Activated naive CD4-positive, alpha-beta T cell treated with anti-CD3 and anti-CD28 coated beads, Interleukin-2, amount 50 U/mL, for 24 hours (primary cell): ENCODE data around the gene PEAK3.

Experiments
- H3K27ac Mint-ChIP-seq: one replicate; pipeline ENCODE4 v1.8.0; 2021; ENCODE audit warnings: mild to moderate bottlenecking, mixed read lengths
- H3K27me3 Mint-ChIP-seq: one replicate; pipeline ENCODE4 v1.8.0; 2021; ENCODE audit warnings: mixed read lengths
- H3K36me3 Mint-ChIP-seq: one replicate; pipeline ENCODE4 v1.8.0; 2021; ENCODE audit warnings: mixed read lengths
- H3K4me1 Mint-ChIP-seq: one replicate; pipeline ENCODE4 v1.8.0; 2021; ENCODE audit warnings: mixed read lengths
- H3K4me3 Mint-ChIP-seq: one replicate; pipeline ENCODE4 v1.8.0; 2021; ENCODE audit warnings: mild to moderate bottlenecking, mixed read lengths
- H3K9me3 Mint-ChIP-seq: one replicate; pipeline ENCODE4 v1.8.0; 2021; ENCODE audit warnings: mixed read lengths

Gene PEAK3

DNA sequence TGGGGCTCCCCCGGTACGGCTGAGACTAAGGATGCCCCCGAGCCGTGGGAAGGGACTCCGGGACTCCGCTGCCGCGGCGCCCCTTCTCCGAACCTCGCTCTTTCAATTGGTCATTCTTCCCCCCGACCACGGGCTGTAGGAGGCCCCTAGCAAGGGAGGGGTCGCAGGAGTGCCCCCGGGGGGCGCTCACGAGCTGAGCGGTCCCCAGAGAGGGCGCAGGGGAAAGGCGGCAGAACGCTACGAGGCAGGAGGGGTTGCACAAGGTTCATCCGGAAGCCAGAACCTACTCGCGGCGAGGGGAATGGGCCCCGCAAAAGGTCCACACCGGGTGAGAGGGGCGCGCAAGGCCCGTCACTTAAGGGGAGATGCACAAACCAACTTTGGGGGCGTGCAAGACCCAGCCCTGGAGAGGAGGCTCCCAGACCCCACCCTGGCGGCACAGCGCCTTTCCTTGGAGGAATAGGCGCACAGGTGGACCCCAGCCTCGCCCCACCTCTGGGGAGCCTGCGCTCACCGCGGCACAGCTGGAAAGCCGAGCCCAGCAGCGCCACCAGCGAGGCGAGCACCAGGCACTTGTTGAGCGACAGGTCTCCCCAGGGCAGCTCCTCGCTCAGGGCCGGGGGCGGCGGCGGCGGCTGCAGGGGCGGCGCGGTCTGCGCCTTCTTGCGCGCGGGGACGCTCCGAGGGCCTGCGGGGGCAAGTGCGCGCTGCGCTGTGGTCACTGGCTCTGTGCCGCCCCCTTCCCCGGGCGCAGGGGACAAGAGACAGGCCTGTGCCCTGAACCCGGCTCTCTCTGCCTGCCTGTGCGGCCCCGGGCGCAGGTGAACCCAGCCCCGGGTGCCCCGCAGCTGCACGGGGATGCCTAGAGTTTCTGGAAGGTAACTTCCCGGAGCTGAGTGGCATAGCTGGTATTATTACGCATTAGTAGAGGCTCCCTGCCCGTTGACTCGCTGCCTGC is 28.6 kb downstream of the PEAK3 start:
- no peaks in the 10 kb centered on the region for H3K9me3 Mint-ChIP-seq
- H3K4me1 Mint-ChIP-seq: peaks cover 15% of the 10 kb centered on the region
- H3K4me3 Mint-ChIP-seq: peak overlapping the region; percentile 74
- H3K27ac Mint-ChIP-seq: no peak overlapping the region
- no peaks in the 10 kb centered on the region for H3K27me3 Mint-ChIP-seq
- H3K36me3 Mint-ChIP-seq: no peaks in the 10 kb centered on the region

DNA sequence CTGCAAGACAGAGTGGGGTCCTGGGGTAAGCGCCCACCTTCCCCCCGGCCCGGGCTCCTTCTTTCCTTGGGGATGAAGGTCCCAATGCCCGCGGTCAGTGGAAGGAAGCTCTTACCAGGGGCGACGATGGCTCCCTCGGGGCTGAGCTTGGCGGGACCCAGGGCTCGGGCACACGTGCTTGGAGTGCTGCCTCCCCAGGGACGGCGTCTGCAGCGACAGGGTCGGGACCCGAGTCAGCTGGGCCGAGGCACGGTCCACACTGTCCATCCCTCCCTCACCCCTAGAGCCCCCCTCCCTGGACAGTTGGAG is 29.2 kb downstream of the PEAK3 start:
- Mint-ChIP-seq H3K27me3 (no peaks in the 10 kb centered on the region), H3K9me3 (no peaks in the 10 kb centered on the region), H3K36me3 (no peaks in the 10 kb centered on the region), H3K27ac (no peak overlapping the region), H3K4me3 (peak overlapping the region; percentile 74), H3K4me1 (peaks cover 9% of the 10 kb centered on the region)

DNA sequence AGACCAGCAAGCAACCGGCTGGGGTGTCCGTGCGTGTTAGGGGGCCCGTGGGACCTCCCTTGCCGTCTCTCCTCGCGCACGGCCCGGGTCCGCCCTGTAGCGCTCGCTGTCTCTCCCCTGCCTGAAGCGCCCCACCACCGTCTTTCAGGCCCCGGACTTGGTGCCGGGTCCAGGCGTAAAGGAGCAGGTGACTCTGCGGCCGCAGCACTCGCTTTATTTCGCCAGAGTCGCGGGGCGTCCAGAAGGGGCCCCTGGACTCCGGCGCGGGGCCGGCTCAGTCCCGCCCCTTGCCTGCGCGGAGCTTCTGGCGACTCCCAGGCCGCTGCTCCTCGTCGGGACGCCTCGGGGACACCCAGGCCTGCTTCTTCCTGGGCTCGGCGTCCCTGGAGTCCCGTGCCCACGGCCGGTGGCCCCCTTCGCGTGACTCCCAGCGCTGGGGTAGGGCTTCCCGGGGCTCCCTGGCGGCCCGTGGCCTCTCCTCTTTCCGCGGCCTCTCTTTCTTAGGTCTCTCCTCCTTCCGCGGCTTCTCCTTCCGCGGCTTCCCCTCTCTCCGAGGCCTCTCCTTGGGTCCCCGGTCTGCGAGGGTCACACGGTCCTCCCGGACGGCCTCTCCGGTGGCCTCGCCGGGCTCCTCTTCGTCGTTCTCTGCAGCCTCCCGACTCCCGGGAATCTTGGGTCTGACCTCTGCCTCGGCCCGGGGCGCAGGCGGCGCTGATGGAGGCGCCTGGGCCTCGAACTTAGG is 29.7 kb downstream of the PEAK3 start:
- H3K4me1 Mint-ChIP-seq: peaks cover 8% of the 10 kb centered on the region
- H3K9me3 Mint-ChIP-seq: no peaks in the 10 kb centered on the region
- no peaks in the 10 kb centered on the region for H3K36me3 Mint-ChIP-seq
- no peak overlapping the region for H3K27ac Mint-ChIP-seq
- peak overlapping the region; percentile 74 for H3K4me3 Mint-ChIP-seq
- no peaks in the 10 kb centered on the region for H3K27me3 Mint-ChIP-seq

DNA sequence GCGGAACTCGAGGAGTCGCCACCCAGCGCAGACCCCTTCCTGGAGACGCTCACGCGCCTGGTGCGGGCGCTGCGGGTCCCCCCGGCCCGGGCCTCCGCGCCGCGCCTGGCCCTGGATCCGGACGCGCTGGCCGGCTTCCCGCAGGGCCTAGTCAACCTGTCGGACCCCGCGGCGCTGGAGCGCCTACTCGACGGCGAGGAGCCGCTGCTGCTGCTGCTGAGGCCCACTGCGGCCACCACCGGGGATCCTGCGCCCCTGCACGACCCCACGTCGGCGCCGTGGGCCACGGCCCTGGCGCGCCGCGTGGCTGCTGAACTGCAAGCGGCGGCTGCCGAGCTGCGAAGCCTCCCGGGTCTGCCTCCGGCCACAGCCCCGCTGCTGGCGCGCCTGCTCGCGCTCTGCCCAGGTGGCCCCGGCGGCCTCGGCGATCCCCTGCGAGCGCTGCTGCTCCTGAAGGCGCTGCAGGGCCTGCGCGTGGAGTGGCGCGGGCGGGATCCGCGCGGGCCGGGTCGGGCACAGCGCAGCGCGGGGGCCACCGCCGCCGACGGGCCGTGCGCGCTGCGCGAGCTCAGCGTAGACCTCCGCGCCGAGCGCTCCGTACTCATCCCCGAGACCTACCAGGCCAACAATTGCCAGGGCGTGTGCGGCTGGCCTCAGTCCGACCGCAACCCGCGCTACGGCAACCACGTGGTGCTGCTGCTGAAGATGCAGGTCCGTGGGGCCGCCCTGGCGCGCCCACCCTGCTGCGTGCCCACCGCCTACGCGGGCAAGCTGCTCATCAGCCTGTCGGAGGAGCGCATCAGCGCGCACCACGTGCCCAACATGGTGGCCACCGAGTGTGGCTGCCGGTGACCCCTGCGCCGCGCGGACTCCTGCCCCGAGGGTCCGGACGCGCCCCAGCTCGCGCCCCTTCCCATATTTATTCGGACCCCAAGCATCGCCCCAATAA is 30.6 kb downstream of the PEAK3 start:
- Mint-ChIP-seq H3K4me1 (peaks cover 4% of the 10 kb centered on the region), H3K27ac (no peak overlapping the region), H3K27me3 (no peaks in the 10 kb centered on the region), H3K9me3 (no peaks in the 10 kb centered on the region), H3K4me3 (peak overlapping the region; percentile 71), H3K36me3 (no peaks in the 10 kb centered on the region)

- Mint-ChIP-seq H3K27me3 (no peaks in the 10 kb centered on the region), H3K27ac (no peak overlapping the region), H3K9me3 (no peaks in the 10 kb centered on the region), H3K4me1 (peaks cover 4% of the 10 kb centered on the region), H3K36me3 (no peaks in the 10 kb centered on the region), H3K4me3 (no peak overlapping the region)
Observed at GRCh38 chr19:2250766-2251105, 31.2 kb downstream of the PEAK3 start.

DNA sequence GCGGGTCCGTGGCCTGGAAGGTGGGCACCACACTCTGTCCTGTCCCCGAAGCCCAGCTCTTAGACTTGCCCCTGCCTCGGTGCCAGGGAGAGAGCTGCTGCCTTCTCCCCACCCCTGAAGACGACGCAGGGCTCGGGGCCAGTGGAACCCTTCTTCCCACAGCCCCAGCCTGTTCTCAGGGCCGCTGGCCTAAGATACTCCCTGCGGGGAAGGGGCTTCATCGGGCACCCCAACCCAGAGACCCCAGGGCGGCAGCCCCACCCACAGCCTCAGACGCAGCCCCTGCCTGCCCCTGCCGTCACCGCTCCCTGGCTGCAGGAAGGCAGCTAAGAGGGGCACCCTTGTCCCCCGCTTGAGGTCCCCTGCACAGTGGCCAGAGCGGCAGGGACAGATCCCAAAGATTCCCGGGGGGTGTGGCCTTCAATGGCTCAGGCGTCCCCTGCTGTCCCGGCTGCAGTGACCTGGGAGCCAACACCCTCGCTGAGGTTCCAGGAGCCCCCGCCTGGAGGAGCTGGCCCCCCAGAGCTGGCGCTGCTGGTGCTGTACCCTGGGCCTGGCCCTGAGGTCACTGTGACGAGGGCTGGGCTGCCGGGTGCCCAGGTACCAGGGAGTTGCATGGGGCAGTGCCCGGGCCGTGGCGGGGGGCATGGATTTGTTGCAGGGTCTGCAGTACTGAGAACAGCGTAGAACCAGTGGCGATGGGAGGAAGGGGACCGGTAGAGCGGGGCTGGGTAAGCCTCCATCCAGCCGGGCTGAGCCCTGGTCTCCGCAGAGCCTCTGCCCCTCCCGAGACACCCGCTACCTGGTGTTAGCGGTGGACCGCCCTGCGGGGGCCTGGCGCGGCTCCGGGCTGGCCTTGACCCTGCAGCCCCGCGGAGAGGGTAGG is 31.9 kb downstream of the PEAK3 start:
- Mint-ChIP-seq H3K4me1 (peaks cover 4% of the 10 kb centered on the region), H3K4me3 (no peak overlapping the region), H3K9me3 (no peaks in the 10 kb centered on the region), H3K36me3 (peaks cover 1% of the 10 kb centered on the region), H3K27ac (no peak overlapping the region), H3K27me3 (no peaks in the 10 kb centered on the region)

GRCh38 chr19:2249010-2249866 is 32.7 kb downstream of the PEAK3 start, which contains the start of gene AMH:
Gene AMH, plus strand, starts transcription at chr19:2249323. Its CDS starts 10 bp downstream, at chr19:2249333.
- Mint-ChIP-seq H3K27me3 (no peaks in the 10 kb centered on the region), H3K9me3 (no peaks in the 10 kb centered on the region), H3K27ac (no peak within 1 kb of the TSS), H3K4me1 (peaks cover 4% of the 10 kb centered on the region), H3K4me3 (no peak within 1 kb of the TSS), H3K36me3 (peaks cover 1% of the 10 kb centered on the region)

DNA sequence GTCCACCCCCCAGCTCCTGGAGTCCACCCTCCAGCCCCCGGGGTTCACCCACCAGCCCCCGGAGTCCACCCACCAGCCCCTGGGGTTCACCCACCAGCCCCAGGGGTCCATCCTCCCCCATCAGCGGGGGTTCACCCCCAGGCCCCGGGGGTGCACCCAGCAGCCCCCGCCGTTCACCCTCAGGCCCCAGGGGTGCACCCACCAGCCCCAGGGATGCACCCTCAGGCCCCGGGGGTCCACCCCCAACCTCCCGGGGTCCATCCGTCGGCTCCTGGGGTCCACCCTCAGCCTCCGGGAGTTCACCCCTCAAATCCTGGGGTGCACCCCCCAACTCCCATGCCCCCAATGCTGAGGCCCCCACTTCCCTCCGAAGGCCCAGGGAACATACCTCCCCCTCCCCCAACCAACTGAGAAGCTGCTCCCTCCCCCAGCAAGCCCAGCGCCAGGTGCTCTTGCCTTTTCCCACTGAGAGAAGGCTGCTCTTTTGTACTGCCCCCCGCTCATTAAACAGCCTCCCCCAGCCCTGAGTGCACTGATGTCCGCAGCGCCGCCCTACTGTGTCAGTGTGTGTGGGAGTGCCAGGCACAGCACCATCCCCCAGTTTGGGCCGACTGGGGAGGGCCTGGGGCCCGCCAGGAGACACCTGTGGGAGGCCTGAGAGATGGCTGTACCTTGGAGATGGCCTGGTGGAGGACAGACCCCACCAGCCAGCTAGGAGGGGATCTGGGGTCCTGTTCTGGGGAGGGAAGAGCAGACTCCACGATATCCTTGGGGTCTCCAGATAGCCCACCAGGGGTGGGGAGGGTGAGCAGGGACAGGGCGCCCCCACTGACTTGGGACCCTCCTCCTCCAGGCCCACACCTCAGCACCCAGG is 33.6 kb downstream of the PEAK3 start:
- no peaks in the 10 kb centered on the region for H3K4me1 Mint-ChIP-seq
- no peaks in the 10 kb centered on the region for H3K9me3 Mint-ChIP-seq
- no peak overlapping the region for H3K4me3 Mint-ChIP-seq
- H3K36me3 Mint-ChIP-seq: peaks cover 1% of the 10 kb centered on the region
- H3K27ac Mint-ChIP-seq: no peak overlapping the region
- no peaks in the 10 kb centered on the region for H3K27me3 Mint-ChIP-seq

DNA sequence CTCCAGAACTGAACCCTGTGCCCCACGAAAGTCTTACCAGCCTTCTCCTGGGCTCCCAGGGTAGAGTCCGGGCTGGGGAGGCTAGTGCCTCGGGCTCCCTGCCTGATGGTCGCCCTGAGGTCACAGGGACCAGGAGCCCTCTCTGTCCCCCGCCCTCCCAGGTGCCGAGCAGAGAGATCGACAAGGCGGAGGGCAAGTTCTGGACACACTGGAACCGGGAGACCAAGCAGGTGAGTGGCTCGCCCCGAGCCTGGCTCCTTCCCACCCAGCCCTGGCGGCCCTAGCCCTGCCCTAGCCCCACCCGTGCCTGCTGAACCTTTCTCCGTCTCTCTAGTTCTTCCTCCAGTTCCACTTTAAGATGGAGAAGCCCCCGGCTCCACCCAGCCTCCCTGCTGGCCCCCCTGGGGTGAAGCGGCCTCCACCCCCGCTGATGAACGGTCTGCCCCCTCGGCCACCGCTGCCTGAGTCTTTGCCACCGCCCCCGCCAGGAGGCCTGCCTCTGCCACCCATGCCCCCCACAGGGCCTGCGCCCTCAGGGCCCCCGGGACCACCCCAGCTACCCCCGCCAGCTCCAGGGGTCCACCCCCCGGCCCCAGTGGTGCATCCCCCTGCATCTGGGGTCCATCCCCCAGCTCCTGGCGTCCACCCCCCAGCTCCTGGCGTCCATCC is 34.4 kb downstream of the PEAK3 start:
- no peaks in the 10 kb centered on the region for H3K27me3 Mint-ChIP-seq

DNA sequence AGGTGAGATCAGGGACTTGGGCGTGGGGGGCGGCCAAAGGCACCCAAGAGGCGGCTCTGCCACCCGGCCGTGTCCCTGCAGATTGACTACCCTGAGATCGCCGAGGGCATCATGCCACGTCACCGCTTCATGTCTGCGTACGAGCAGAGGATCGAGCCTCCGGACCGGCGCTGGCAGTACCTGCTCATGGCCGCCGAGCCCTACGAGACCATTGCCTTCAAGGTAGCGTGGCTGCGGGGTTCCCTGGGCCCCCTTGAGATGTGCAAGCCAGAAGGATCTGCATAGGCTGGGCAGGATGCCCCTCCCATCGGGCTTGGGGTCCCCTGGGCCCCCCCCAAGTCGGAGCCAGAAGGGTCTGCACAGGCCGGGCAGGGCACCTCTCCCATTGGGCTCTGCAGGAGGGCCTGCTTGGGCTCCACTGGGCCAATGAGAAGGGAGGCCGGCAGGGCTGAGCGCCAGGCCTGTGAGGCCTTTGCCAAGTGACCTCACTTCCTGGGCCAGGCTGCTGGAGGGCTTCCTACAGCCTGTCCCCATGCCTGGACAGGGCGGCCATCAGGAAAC is 35.1 kb downstream of the PEAK3 start:
- Mint-ChIP-seq H3K4me3 (no peak overlapping the region), H3K27me3 (no peaks in the 10 kb centered on the region), H3K4me1 (peaks cover 10% of the 10 kb centered on the region), H3K27ac (no peak overlapping the region), H3K36me3 (peaks cover 1% of the 10 kb centered on the region), H3K9me3 (no peaks in the 10 kb centered on the region)

More for the DNA sequence above, 34.4 kb downstream of the PEAK3 start:
- Mint-ChIP-seq H3K36me3 (peaks cover 1% of the 10 kb centered on the region), H3K9me3 (no peaks in the 10 kb centered on the region), H3K4me1 (peaks cover 5% of the 10 kb centered on the region), H3K27ac (no peak overlapping the region), H3K4me3 (no peak overlapping the region)

DNA sequence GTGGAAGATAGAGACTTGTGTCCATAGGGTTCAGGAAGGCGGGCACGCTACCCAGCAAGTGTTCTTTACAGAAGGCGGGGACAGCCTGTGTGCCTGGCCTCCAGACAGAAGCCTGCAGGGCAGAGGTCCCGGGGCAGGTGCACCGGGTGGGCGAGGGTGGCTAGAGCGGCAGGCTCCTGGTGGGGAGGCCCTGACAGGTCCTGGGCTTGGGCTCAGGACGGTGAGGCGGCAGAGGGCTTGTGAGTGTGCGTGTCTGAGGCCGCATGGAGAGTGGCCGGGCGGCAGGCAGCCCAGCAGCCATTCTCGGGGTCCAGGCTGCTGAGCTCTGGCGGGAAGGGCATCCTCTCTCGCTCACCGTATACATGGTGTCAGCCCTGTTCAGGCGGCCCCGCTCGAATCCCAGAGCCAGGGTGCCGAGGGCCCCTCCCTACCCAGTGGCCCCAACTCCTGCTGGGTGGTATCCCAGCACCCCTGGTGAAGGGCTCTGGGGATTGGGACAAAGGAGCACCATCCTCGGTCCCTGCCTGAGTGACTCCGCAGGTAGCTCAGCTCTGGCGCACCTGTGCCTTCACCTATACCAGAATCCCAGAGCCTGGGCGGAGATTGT is 35.9 kb downstream of the PEAK3 start:
- Mint-ChIP-seq H3K4me3 (no peak overlapping the region), H3K36me3 (peaks cover 1% of the 10 kb centered on the region), H3K9me3 (no peaks in the 10 kb centered on the region), H3K4me1 (peaks cover 17% of the 10 kb centered on the region), H3K27me3 (no peaks in the 10 kb centered on the region), H3K27ac (no peak overlapping the region)

DNA sequence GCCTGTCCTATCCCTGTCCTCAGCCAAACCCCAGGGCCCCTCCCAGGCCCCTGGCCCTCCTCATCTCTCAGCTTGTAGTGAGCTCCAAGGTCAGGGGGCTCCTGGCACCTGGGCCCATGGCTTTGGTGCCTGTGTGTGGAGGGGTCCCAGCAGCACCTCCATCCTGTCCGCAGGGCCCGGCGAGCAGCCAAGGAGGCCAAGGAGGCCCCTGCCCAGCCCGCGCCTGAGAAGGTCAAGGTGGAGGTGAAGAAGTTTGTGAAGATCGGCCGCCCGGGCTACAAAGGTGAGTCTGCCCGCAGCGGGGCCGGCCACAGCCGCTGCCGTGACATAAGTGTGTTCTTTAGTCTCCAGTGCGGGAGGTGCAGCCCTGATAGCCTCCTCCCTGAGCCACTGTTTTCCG is 36.7 kb downstream of the PEAK3 start:
- Mint-ChIP-seq H3K4me3 (no peak overlapping the region), H3K4me1 (peaks cover 25% of the 10 kb centered on the region), H3K27me3 (no peaks in the 10 kb centered on the region), H3K9me3 (no peaks in the 10 kb centered on the region), H3K36me3 (peaks cover 1% of the 10 kb centered on the region), H3K27ac (no peak overlapping the region)
